Measurements from ENCODE around the gene LMAN2L. TPM values are rescaled to one million over a fixed set of nuclear protein-coding genes. Genes with fewer than 3 reads are reported as not detected.

Gene LMAN2L
- polyA plus RNA-seq, 1 experiment, result 35.1 TPM

GRCh38 chr2:96757477-96757860 lies 17.6 kb upstream of the LMAN2L start:
- Histone ChIP-seq H3K27ac (ENCODE audit: low read depth, low read length) (no peak overlapping the region), H3K27me3 (ENCODE audit: control insufficient read depth, insufficient read depth, low read length) (peaks cover 2% of the 10 kb centered on the region), H3K4me3 (ENCODE audit: low read depth, low read length) (no peak overlapping the region), H3K9me3 (ENCODE audit: control insufficient read depth, insufficient read depth, low read length) (peaks cover 5% of the 10 kb centered on the region; the same call in 1 of the 2 replicates)
- no peak for TF ChIP-seq CTCF (IDR thresholded peaks at IDR 0.05; ENCODE audit: low read depth, low read length)
- no peak for DNase-seq (ENCODE audit: low read depth, low spot score)
- ChIA-PET POLR2A (no interaction called here), CTCF (interaction anchor here (0.7 to 1.2 kb wide), 3 partner anchors 12 to 220 kb away, joined by 3 read pairs; partner anchors contain the start of gene ARID5A)

GRCh38 chr2:96756788-96757476 lies 17.1 kb upstream of the LMAN2L start:
- no peak overlapping the region for H3K4me3 ChIP-seq (ENCODE audit: low read depth, low read length)
- H3K27ac ChIP-seq (ENCODE audit: low read depth, low read length), result no peak overlapping the region
- ChIA-PET POLR2A (no interaction called here), CTCF (interaction anchor here (1.0 to 1.2 kb wide), 2 partner anchors 44 to 220 kb away, joined by 3 read pairs; partner anchors contain the start of gene ARID5A)
- no peak for DNase-seq (ENCODE audit: low read depth, low spot score)
- H3K27me3 ChIP-seq (ENCODE audit: control insufficient read depth, insufficient read depth, low read length), result peaks cover 2% of the 10 kb centered on the region
- peaks cover 5% of the 10 kb centered on the region; the same call in 1 of the 2 replicates for H3K9me3 ChIP-seq (ENCODE audit: control insufficient read depth, insufficient read depth, low read length)
- TF ChIP-seq CTCF (IDR thresholded peaks at IDR 0.05; ENCODE audit: low read depth, low read length), result no peak

- no peak overlapping the region for H3K27ac ChIP-seq (ENCODE audit: low read depth, low read length)
Measured at GRCh38 chr2:96754317-96754716, 14.5 kb upstream of the LMAN2L start.

GRCh38 chr2:96753661-96754282 lies 13.9 kb upstream of the LMAN2L start:
- no peak for TF ChIP-seq CTCF (IDR thresholded peaks at IDR 0.05; ENCODE audit: low read depth, low read length)
- H3K9me3 ChIP-seq (ENCODE audit: control insufficient read depth, insufficient read depth, low read length), result no peaks in the 10 kb centered on the region
- no peak for DNase-seq (ENCODE audit: low read depth, low spot score)
- H3K4me3 ChIP-seq (ENCODE audit: low read depth, low read length), result no peak overlapping the region
- POLR2A ChIA-PET, result no interaction called here
- H3K27me3 ChIP-seq (ENCODE audit: control insufficient read depth, insufficient read depth, low read length), result peaks cover 4% of the 10 kb centered on the region
- CTCF ChIA-PET, result no interaction called here
- H3K27ac ChIP-seq (ENCODE audit: low read depth, low read length), result no peak overlapping the region

More at GRCh38 chr2:96754317-96754716, 14.5 kb upstream of the LMAN2L start:
- no peak overlapping the region for H3K4me3 ChIP-seq (ENCODE audit: low read depth, low read length)
- H3K27me3 ChIP-seq (ENCODE audit: control insufficient read depth, insufficient read depth, low read length), result peaks cover 4% of the 10 kb centered on the region
- H3K9me3 ChIP-seq (ENCODE audit: control insufficient read depth, insufficient read depth, low read length), result no peaks in the 10 kb centered on the region
- ChIA-PET POLR2A (interaction anchor here (0.6 kb wide), 1 partner anchor 117 kb away, joined by 4 read pairs; no protein-coding TSS in a partner anchor), CTCF (no interaction called here)
- no peak for DNase-seq (ENCODE audit: low read depth, low spot score)
- no peak for TF ChIP-seq CTCF (IDR thresholded peaks at IDR 0.05; ENCODE audit: low read depth, low read length)

GRCh38 chr2:96751800-96752199 lies 11.9 kb upstream of the LMAN2L start:
- Histone ChIP-seq H3K27ac (ENCODE audit: low read depth, low read length) (no peak overlapping the region), H3K27me3 (ENCODE audit: control insufficient read depth, insufficient read depth, low read length) (peaks cover 4% of the 10 kb centered on the region), H3K9me3 (ENCODE audit: control insufficient read depth, insufficient read depth, low read length) (no peaks in the 10 kb centered on the region), H3K4me3 (ENCODE audit: low read depth, low read length) (no peak overlapping the region)
- TF ChIP-seq CTCF (IDR thresholded peaks at IDR 0.05; ENCODE audit: low read depth, low read length), result no peak
- POLR2A ChIA-PET, result no interaction called here
- CTCF ChIA-PET, result interaction anchor here (0.7 kb wide), 1 partner anchor 15 kb away, joined by 4 read pairs; no protein-coding TSS in a partner anchor
- DNase-seq (ENCODE audit: low read depth, low spot score), result no peak
